ENCODE data around the gene EEF1A2. TPM values are rescaled to one million over a fixed set of nuclear protein-coding genes. Genes with fewer than 3 reads are reported as not detected.

The EEF1A2 gene
- total and polyA plus RNA-seq, 2 donors from 2014 or later = 1.5 to 18.1 TPM

DNA sequence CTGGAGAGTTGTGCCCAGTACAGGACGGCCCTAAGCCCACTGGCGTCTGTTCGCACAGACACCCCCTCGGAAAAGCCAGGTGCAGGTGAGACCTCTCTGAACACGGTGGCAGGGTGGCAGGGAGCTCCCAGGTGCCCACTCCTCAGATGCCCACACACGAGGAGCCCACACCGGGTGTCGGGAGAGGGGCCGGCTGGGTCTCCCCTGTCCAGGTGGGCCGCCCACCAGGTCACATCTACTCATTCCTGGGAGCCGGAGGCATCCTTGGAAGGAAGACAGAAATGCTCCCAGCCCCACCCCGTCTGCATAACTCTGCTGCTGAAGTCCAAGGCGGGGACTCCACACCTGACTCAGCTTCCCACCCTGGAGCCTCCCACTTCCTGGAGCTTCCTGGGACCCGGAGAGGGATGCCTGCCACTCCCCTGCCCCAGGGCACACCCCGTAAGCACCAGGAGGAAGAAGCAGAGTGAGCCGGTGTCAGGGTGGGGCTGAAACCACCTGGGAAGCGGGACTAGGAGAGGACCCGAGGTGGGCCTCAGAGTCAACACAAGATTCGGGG, 46.2 kb upstream of the EEF1A2 start:
- no peaks in the 10 kb centered on the region for H3K9me3 ChIP-seq (ENCODE audit: control insufficient read depth in 2 of 3, insufficient read depth in 1 of 3, low read length in 3 of 3)
- no peak overlapping the region for H3K4me3 ChIP-seq (ENCODE audit: low read length in 3 of 3)
- no peaks in the 10 kb centered on the region for H3K27me3 ChIP-seq (ENCODE audit: control insufficient read depth, insufficient read depth, low read length)
- H3K36me3 ChIP-seq (ENCODE audit: control insufficient read depth in 2 of 3, insufficient read depth in 3 of 3, low read length in 3 of 3) = no peaks in the 10 kb centered on the region
- intact Hi-C loops (cut with DNase I) = no loop called here
- H3K27ac ChIP-seq (ENCODE audit: low read depth in 2 of 2, low read length in 2 of 2) = no peak overlapping the region
- no peak overlapping the region for H3K9ac ChIP-seq (ENCODE audit: low read length in 3 of 3)
- TF ChIP-seq, protein P1, sequence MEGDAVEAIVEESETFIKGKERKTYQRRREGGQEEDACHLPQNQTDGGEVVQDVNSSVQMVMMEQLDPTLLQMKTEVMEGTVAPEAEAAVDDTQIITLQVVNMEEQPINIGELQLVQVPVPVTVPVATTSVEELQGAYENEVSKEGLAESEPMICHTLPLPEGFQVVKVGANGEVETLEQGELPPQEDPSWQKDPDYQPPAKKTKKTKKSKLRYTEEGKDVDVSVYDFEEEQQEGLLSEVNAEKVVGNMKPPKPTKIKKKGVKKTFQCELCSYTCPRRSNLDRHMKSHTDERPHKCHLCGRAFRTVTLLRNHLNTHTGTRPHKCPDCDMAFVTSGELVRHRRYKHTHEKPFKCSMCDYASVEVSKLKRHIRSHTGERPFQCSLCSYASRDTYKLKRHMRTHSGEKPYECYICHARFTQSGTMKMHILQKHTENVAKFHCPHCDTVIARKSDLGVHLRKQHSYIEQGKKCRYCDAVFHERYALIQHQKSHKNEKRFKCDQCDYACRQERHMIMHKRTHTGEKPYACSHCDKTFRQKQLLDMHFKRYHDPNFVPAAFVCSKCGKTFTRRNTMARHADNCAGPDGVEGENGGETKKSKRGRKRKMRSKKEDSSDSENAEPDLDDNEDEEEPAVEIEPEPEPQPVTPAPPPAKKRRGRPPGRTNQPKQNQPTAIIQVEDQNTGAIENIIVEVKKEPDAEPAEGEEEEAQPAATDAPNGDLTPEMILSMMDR (IDR thresholded peaks at IDR 0.05; ENCODE audit: borderline replicate concordance, extremely low read depth, insufficient read depth) = no peak
- no peaks in the 10 kb centered on the region for H3K4me1 ChIP-seq (ENCODE audit: control insufficient read depth in 2 of 3, insufficient read depth in 2 of 3, low read depth in 1 of 3, low read length in 3 of 3)
- no peak for DNase-seq
- no peak for FAIRE-seq

DNA sequence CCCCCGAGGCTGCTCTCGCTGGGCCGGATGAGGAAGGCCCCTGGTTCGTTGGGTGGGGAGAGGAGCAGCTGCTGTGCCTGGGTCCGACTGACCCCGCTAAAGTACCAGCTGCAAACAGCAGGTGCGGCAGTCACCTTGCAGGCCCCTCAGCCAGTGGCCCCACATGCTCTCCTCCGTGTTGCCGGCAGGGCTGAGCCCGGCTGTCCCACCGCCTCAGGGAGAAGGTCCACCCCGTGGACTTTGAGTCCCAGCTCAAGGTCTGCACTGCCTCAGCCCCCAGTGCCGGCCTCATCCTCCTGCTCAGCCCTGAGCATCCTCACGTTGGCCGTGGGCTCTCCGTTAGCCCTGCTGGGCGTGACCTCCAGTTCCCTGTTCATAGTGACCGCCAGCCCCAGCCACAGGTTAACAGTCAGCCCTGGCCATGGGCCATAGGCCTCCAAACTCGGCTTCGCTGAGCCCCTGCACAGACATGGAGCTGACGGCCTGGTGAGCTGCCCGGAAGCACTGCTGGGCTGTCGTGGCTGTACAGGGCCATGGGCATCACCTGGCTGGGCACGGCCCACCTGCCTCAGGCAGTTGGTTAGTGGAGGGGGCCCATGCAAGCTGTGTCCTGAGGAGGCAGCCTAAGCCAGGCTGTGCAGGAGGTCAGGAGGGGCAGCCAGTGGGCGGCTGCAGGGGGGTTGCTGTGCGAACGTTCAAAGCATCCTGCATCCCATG, 45.5 kb upstream of the EEF1A2 start:
- intact Hi-C loops (cut with DNase I) = no loop called here
- H3K9ac ChIP-seq (ENCODE audit: low read length in 3 of 3) = no peak overlapping the region
- FAIRE-seq = no peak
- no peak for DNase-seq
- H3K36me3 ChIP-seq (ENCODE audit: control insufficient read depth in 2 of 3, insufficient read depth in 3 of 3, low read length in 3 of 3) = no peaks in the 10 kb centered on the region
- H3K9me3 ChIP-seq (ENCODE audit: control insufficient read depth in 2 of 3, insufficient read depth in 1 of 3, low read length in 3 of 3) = no peaks in the 10 kb centered on the region
- no peaks in the 10 kb centered on the region for H3K27me3 ChIP-seq (ENCODE audit: control insufficient read depth, insufficient read depth, low read length)
- no peak overlapping the region for H3K4me3 ChIP-seq (ENCODE audit: low read length in 3 of 3)
- H3K4me1 ChIP-seq (ENCODE audit: control insufficient read depth in 2 of 3, insufficient read depth in 2 of 3, low read depth in 1 of 3, low read length in 3 of 3) = no peaks in the 10 kb centered on the region
- TF ChIP-seq, protein P1 (IDR thresholded peaks at IDR 0.05; ENCODE audit: borderline replicate concordance, extremely low read depth, insufficient read depth) = no peak
- H3K27ac ChIP-seq (ENCODE audit: low read depth in 2 of 2, low read length in 2 of 2) = no peak overlapping the region

DNA sequence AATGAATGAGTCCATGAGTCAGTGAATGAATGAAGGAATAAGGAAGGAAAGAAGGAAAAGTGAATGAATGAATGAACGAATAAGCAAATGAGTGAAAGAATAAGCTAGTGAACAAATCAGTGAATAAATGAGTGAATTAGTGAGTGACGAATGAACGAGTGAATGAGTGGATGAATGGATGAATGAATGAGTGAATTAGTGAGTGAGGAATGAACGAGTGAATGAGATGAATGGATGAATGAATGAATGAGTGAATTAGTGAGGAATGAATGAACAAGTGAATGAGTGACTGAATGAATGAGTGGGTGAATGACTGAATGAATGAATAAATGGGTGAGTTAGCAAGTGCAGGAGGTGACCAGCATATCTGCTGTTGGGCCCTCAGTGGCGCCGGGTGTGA, 44.9 kb upstream of the EEF1A2 start:
- H3K9me3 ChIP-seq (ENCODE audit: control insufficient read depth in 2 of 3, insufficient read depth in 1 of 3, low read length in 3 of 3) = no peaks in the 10 kb centered on the region
- H3K27ac ChIP-seq (ENCODE audit: low read depth in 2 of 2, low read length in 2 of 2) = no peak overlapping the region
- H3K4me3 ChIP-seq (ENCODE audit: low read length in 3 of 3) = no peak overlapping the region
- FAIRE-seq (no peak), DNase-seq (no peak)
- H3K27me3 ChIP-seq (ENCODE audit: control insufficient read depth, insufficient read depth, low read length) = no peaks in the 10 kb centered on the region
- H3K4me1 ChIP-seq (ENCODE audit: control insufficient read depth in 2 of 3, insufficient read depth in 2 of 3, low read depth in 1 of 3, low read length in 3 of 3) = no peaks in the 10 kb centered on the region
- TF ChIP-seq, protein P1 (IDR thresholded peaks at IDR 0.05; ENCODE audit: borderline replicate concordance, extremely low read depth, insufficient read depth) = no peak
- no peak overlapping the region for H3K9ac ChIP-seq (ENCODE audit: low read length in 3 of 3)
- H3K36me3 ChIP-seq (ENCODE audit: control insufficient read depth in 2 of 3, insufficient read depth in 3 of 3, low read length in 3 of 3) = no peaks in the 10 kb centered on the region
- intact Hi-C loops (cut with DNase I) = no loop called here

Data from kidney (tissue), 14 donors.